ENCODE results near the gene RPL22.

- TF ChIP-seq CTCF (IDR thresholded peaks at IDR 0.05): no peak
- TF ChIP-seq POLR2A (IDR thresholded peaks at IDR 0.05): no peak
Measured at GRCh38 chr1:6233376-6233775, 34.0 kb upstream of the RPL22 start.

All from esophagus squamous epithelium (tissue), 4 donors.